HG03039 (cell line): ENCODE data around the gene PHKB.

Experiments
- ATAC-seq: cut with Tn5 transposase; IDR thresholded peaks from one replicate; pipeline ENCODE4 v1.9.1; 2021; ENCODE audit warnings: mild to moderate bottlenecking, moderate library complexity; ENCODE audit not compliant: unreplicated experiment

Gene PHKB

GRCh38 chr16:47721006-47721637 is 260.0 kb downstream of the PHKB start:
- ATAC-seq = no peak

DNA sequence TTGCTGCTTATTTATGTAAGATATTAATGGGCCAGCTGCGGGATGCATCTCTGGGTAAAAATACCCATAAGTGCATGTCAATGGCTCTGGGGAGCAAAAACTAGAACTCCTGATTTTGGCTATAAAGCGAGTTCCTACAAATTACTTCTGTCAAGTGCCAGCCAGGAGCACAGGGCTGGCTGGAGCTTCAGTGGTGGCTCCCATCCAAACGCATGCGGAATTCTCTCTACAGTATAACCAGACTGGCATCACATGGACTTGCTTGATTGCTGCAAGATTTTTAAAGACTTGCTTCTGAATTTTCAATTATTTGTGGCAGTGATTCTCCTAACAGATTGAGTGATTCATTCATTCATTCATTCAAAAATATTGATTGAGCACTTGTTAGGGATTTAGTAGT is 260.9 kb downstream of the PHKB start:
- ATAC-seq = no peak

- no peak for ATAC-seq
Observed at GRCh38 chr16:47724115-47724785, 263.1 kb downstream of the PHKB start.

DNA sequence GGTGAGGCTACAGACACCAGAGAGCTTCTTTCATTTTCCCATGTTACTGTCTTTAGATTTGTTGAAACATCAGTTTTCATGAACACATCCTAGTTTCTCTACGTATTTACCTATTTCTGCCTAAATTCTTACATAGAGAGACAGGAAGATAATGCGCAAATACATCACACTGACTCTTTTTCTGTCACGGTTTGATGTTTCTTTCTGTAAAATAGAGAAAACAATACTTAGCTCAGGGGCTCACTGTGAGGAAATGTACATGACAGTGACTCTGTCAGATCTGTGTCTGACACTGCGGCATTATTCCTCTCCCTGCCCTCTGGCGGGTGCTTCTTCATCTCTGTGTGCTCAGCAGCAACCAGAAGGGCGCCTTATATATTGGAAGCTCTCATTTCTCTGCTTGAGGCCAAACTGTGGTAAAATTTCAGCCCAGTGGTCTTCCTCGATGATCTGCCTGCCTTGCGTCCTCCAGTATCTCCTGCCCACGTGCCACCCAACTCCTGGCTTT is 264.1 kb downstream of the PHKB start:
- ATAC-seq = no peak

DNA sequence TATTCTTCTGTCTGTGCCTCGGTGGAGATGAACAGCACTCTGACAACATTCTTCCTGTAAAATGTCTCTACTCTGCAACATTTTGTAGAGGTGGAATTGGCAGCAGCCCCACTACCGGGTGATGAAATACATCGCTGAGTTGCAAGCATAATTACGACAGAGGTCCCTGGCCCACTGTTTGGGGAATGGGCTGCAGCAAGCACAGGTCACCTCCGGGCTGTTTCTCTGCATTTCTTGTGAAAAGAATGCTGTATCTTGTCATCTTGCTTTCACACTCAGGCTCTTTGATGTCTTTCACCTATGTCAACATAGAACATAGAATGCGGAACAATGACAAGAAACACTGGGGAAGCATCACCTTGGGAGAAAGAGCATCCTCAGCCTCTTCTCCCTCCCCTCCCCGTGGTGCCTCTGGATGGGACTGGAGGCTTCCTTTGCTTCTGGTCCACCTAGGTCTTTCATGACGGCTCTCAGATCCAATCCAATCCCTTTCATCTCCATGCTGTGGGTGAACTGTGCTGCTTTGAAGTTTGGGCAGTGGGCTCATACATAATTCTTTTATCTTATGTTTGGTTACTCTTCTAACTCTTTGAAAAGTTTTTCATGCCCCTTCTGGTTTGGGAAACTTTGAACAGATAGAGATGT is 265.0 kb downstream of the PHKB start:
- no peak for ATAC-seq

DNA sequence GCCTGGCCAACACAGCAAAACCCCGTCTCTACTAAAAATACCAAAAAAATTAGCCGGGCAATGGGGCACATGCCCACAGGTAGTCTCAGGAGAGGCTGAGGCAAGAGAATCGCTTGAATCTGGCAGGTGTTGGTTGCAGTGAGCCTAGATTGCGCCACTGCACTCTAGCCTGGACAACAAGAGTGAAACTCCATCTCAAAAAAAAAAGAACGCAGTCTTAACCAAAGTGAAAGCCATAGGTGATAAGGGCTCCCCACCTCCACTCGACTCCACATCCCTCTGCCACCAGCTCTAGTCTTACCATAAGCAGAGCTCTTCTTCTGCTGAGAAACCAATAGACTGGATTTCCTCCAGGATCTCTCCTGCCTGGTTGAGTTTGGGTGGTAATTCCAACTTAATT is 266.0 kb downstream of the PHKB start:
- no peak for ATAC-seq

GRCh38 chr16:47728205-47728604 is 267.1 kb downstream of the PHKB start:
- no peak for ATAC-seq

- no peak for ATAC-seq
Observed at GRCh38 chr16:47729701-47730100, 268.6 kb downstream of the PHKB start.

DNA sequence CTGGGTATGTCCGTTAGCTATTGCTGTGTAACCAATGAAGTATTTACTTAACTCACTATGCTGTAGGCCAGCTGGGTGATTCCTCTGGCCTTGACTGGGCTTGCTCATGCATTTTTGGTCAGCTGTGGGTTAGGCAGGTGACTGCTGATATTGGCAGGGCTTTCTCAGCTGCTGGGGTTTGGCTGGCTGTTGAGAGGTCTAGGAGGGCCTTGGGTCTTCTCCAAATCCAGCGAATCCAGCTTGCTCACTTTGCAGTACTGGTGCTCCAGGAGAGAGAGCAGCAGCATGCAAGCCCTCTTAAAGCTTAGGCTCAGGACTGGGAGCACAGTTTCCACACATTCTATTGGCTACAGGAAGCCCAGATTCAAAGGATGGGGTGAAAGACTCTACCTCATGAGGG is 270.1 kb downstream of the PHKB start:
- no peak for ATAC-seq

DNA sequence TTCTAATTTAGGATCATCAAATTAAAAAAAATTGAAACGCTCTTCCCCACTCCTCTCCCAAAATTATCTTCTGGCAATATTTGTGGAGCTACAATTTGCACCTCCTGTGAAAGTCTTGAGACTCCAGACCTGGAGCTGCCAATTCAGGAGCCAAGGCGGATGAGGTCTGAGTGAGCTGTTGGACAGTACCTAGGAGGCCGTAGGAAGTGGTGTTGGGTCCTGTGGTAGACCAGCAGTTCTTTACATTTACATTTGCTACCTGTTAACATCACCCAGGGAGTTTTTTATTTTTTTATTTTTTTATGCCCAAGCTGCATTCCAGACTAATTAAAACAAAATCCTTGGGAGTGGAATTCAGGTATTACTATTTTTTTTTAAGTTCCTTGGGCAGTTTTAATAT is 271.0 kb downstream of the PHKB start:
- no peak for ATAC-seq

DNA sequence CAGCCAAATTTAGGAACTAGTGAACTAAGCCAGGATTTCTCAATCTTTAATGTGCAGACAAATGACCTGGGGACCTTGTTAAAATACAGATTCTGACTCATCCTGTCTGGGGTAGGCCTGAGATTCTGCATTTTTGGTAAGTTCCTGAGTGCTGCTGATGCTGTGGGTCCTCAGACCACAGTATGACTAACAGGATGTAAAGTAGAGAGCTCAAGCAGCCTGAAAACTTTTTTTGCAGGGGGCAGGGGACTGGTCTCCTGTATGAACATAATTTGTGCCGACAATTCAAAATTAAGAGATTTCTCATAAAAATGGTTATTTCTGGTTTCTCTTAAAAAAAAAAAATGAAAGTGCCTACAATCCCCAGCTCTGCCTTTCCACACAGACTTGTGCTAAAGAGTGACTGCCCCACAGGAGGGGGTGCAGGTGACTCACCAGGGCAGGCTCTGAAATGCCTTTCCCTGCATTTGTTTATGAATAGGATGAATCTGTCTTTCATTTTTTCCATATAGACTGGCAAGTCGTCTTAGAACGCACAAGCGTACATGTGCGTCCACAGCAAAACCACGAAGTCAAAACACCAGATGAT is 271.5 kb downstream of the PHKB start:
- no peak for ATAC-seq

GRCh38 chr16:47734081-47734857 is 273.1 kb downstream of the PHKB start:
- ATAC-seq = no peak

- no peak for ATAC-seq
Observed at GRCh38 chr16:47734987-47735594, 274.0 kb downstream of the PHKB start.

- ATAC-seq = no peak
Observed at GRCh38 chr16:47750371-47750770, 289.2 kb downstream of the PHKB start.
